HG02973 (cell line): Measurements from ENCODE around the gene TMEM114.
A peak's percentile ranks its signal among the peaks of the same experiment; 100 is the strongest.

ENCODE experiments used
- ATAC-seq: cut with Tn5 transposase; IDR thresholded peaks from one replicate; pipeline ENCODE4 v1.9.1; 2021; ENCODE audit warnings: moderate library complexity; ENCODE audit not compliant: unreplicated experiment

TMEM114 gene

DNA sequence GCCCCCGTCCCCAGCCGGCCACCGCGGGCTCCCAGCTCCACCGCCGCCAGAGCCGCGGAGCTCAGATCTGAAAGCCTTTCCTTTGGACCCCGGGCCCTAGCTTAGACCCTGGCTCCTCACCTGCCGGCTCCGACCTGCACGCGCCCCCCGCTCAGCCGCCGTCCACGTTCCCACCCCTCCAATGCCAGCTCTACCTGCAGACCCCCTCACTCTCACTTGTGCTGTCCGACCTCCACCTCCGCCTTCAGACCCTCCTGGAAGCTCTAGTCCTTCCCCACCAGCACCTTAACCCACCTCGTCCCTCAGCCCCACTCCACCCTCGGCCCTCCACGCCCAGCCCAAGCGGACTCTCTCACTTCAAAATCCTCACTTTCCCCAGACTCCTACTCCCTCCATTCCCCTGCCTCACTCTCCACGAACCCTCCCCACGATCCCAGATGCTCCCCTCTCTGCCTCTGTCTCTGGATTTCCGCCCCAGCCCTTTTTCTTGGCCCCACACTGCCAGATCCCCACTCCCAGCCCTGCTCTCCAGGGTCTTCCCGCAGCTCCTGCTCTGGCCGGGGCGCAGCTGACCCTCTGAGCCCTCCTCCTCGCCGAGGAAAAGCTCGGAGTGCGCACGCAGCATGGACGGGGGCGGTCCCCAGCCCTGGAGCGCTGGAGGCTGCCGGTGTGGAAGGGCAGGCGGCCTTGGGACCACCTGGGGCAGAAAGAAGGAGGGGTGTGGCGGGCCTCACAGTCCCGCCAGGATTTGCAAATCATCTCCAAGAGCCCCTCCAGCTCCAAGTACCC lies at the start of gene TMEM114:
TSS of gene TMEM114 (minus strand) at position 612 of the 789 bp plus-strand sequence. CDS start 673 bp downstream, outside the sequence.
- ATAC-seq: no peak

- no peak for ATAC-seq
Observed at GRCh38 chr16:8639694-8640093, 49.4 kb upstream of the TMEM114 start.

- ATAC-seq: no peak
Observed at GRCh38 chr16:8634991-8635736, 44.9 kb upstream of the TMEM114 start.

GRCh38 chr16:8632675-8633182 lies 42.4 kb upstream of the TMEM114 start:
- ATAC-seq: no peak

GRCh38 chr16:8631818-8632465 lies 41.6 kb upstream of the TMEM114 start:
- ATAC-seq: no peak

DNA sequence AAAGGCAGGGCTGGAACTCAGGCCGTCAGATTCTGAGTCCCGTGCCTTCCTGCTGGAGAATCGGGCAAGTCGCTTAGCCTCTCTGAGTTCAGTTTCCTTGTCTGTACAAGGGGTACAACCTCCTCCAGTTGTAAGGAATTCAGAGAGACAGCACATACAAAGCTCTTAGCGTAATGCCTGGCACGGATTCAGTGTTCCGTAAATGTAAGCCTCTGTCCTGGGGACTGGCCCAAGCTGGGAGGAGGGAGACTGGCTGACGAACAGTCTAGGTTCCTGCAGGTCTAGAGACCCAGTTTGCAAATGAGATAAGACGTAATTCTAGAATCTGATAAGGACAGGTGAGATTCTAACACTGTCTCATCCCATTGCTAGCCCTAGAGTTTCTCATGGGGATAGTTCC lies 41.1 kb upstream of the TMEM114 start:
- ATAC-seq: no peak

DNA sequence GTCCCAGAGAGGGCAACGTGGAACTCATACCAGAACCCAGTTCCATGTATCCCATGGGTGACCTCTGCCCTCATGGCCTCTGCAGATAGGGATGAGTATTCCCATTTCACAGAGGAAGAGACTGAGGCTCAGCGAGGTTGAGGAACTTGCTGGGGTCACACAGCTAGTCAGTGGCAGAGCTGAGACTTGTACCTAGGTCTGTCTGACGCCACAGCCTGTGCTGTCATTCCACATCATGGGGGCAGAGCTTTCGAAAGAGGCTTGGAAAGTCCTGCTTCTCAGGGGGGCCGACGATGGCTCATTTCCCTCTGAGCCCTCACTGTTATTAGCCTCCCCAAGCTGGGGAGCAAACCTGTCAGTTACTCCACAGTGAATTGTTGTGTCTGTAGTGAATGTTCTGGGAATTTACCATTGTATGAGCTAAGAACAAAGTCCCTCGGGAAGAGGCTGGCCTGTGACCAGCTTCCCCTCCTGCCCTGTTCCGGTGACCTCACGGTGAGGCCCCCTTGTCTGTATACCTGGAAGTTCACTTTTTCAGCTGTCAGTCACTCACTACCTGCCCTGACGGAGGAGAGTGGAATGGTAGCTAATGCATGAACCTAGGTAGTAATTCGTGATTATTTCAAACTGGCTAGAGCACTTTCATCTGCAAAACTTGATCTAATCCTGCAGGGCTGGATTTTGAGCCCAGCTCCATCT lies 40.1 kb upstream of the TMEM114 start:
- ATAC-seq: no peak

GRCh38 chr16:8628981-8629725 lies 38.8 kb upstream of the TMEM114 start:
- ATAC-seq: no peak

GRCh38 chr16:8627456-8627855 lies 37.1 kb upstream of the TMEM114 start:
- ATAC-seq: no peak

GRCh38 chr16:8626946-8627345 lies 36.6 kb upstream of the TMEM114 start:
- no peak for ATAC-seq

GRCh38 chr16:8625491-8626087 lies 35.3 kb upstream of the TMEM114 start:
- ATAC-seq: no peak

DNA sequence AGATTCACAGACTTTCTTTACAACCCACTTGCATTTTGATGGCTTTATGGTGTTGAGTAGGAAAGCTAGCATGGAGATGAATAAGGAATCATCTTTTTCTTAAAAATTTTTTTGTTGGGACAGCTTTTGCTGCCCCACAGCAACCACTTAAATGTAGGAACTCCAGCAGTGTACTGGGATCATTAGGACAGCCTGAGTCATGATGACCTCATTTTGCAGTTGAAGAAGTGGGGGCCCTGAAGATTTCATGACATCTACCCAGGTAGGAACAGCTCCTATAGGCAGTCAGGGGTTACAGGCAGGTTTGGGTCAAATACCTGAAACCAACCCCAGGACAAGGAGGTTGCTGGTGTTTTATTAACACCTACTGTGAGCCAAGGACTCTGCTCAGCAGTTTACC lies 33.3 kb upstream of the TMEM114 start:
- no peak for ATAC-seq

DNA sequence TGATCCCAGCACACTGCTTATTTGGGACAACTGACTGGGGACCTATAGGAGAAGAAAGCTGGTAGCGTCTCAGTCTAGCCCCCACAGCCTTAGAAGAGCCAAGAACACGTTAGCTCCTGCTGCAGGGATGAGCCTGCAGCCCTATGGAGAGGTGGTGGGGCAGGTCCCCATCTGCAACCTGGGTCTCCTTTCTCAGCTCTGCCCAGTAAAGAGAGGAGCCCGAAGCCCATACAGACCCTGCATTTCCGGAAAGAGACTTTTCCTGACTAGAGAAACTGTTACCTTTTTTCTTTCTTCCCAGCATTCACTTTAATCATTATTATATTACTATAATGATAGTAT lies 32.0 kb upstream of the TMEM114 start:
- no peak for ATAC-seq

- ATAC-seq: peak; percentile 88
Observed at GRCh38 chr16:8621572-8622314, 31.4 kb upstream of the TMEM114 start, which contains the start of gene METTL22. Gene METTL22, plus strand, starts transcription at chr16:8621698. Its CDS starts 3,968 bp downstream, at chr16:8625666.

GRCh38 chr16:8621222-8621571 lies 30.9 kb upstream of the TMEM114 start:
- ATAC-seq: no peak

DNA sequence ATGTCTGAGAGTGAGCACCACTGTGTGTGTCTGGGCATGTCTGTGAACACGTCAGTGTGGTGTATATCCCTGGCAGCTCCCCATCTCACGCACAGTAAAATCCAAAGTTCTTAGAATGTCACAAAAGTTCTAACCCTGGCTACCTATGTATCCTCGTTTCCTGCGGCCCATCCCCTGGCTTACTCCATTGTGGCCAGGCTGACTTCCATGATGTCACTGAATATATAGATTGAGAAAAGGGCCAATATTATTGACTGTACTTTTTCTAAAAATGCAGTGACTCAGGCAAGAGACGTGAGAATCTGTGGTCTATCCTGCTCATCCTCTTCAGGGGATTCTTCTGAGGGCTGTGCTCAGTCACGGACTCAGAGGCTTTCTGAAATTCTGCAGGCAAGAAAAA lies 30.2 kb upstream of the TMEM114 start:
- ATAC-seq: no peak

GRCh38 chr16:8619671-8620370 lies 29.5 kb upstream of the TMEM114 start:
- ATAC-seq: no peak

GRCh38 chr16:8614435-8615029 lies 24.2 kb upstream of the TMEM114 start:
- no peak for ATAC-seq
